ENCODE data around the gene SIX5.
A peak's percentile ranks its signal among the peaks of the same experiment; 100 is the strongest.

Gene SIX5

DNA sequence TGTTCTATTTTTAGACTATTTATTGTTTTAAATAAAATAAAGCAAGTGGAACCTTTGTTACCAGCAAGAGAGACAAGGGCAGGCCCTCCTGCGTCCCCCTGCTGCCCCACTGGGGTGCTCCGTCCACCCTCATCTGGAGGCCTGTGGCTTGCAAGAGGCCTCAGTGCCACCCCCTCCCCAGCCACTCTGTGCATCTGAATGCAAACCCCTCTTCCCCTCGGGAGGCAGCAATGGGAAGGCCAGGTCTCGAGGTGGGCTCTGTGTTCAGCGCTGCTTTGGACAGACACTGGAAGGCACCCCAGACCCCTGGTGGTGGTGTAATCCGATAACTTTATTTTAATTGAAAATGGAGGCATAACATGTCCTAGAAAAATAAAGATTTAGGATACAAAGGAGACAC, 4.6 kb downstream of the SIX5 start (continued):
- no peak for TF ChIP-seq ZNF777 (tag by site-specific recombination; IDR thresholded peaks at IDR 0.05; ENCODE audit: borderline replicate concordance)
- no peak for TF ChIP-seq ZNF473 (tag by site-specific recombination; IDR thresholded peaks at IDR 0.05)

GRCh38 chr19:45763691-45764294, 5.3 kb downstream of the SIX5 start:
- no peaks in the 10 kb centered on the region for H3K36me3 ChIP-seq (ENCODE audit: control insufficient read depth in 2 of 2, insufficient read depth in 1 of 2, low read length in 2 of 2)
- H3K27ac ChIP-seq (ENCODE audit: extremely low read depth, low read depth, low read length) = no peak overlapping the region
- POLR2A ChIA-PET = interaction anchor here (1.4 kb wide), 1 partner anchor 47 kb away, joined by 3 read pairs; no protein-coding TSS in a partner anchor
- H3K9me3 ChIP-seq (ENCODE audit: control insufficient read depth, insufficient read depth, low read depth, low read length) = no peaks in the 10 kb centered on the region
- CTCF ChIA-PET = interaction anchor here (1.0 to 1.7 kb wide), 2 partner anchors 71 to 87 kb away, joined by 3 to 5 read pairs; partner anchors contain the start of gene QPCTL
- H3K4me1 ChIP-seq (ENCODE audit: control insufficient read depth, insufficient read depth, low read length) = peaks cover 19% of the 10 kb centered on the region
- TF ChIP-seq ZNF600 (tag by site-specific recombination; IDR thresholded peaks at IDR 0.05) = 0 out of 2 replicates have a peak, but pooled peaks have one; percentile 28
- TF ChIP-seq, protein P1, sequence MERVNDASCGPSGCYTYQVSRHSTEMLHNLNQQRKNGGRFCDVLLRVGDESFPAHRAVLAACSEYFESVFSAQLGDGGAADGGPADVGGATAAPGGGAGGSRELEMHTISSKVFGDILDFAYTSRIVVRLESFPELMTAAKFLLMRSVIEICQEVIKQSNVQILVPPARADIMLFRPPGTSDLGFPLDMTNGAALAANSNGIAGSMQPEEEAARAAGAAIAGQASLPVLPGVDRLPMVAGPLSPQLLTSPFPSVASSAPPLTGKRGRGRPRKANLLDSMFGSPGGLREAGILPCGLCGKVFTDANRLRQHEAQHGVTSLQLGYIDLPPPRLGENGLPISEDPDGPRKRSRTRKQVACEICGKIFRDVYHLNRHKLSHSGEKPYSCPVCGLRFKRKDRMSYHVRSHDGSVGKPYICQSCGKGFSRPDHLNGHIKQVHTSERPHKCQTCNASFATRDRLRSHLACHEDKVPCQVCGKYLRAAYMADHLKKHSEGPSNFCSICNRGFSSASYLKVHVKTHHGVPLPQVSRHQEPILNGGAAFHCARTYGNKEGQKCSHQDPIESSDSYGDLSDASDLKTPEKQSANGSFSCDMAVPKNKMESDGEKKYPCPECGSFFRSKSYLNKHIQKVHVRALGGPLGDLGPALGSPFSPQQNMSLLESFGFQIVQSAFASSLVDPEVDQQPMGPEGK (tag by site-specific recombination; IDR thresholded peaks at IDR 0.05) = peak; percentile 51; the same call in 1 of the 2 replicates
- TF ChIP-seq, protein P2, sequence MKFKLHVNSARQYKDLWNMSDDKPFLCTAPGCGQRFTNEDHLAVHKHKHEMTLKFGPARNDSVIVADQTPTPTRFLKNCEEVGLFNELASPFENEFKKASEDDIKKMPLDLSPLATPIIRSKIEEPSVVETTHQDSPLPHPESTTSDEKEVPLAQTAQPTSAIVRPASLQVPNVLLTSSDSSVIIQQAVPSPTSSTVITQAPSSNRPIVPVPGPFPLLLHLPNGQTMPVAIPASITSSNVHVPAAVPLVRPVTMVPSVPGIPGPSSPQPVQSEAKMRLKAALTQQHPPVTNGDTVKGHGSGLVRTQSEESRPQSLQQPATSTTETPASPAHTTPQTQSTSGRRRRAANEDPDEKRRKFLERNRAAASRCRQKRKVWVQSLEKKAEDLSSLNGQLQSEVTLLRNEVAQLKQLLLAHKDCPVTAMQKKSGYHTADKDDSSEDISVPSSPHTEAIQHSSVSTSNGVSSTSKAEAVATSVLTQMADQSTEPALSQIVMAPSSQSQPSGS (tag by site-specific recombination; IDR thresholded peaks at IDR 0.05; ENCODE audit: low read depth) = no peak
- H3K4me3 ChIP-seq (ENCODE audit: low read depth, low read length) = no peak overlapping the region

GRCh38 chr19:45762870-45763631, 6.0 kb downstream of the SIX5 start:
- Histone ChIP-seq H3K9me3 (ENCODE audit: control insufficient read depth, insufficient read depth, low read depth, low read length) (no peaks in the 10 kb centered on the region), H3K27ac (ENCODE audit: extremely low read depth, low read depth, low read length) (no peak overlapping the region), H3K36me3 (ENCODE audit: control insufficient read depth in 2 of 2, insufficient read depth in 1 of 2, low read length in 2 of 2) (no peaks in the 10 kb centered on the region; a peak in 1 of 3 replicates), H3K4me1 (ENCODE audit: control insufficient read depth, insufficient read depth, low read length) (peaks cover 19% of the 10 kb centered on the region), H3K4me3 (ENCODE audit: low read depth, low read length) (no peak overlapping the region)
- TF ChIP-seq KLF17 (tag by site-specific recombination; IDR thresholded peaks at IDR 0.05) (no peak), KLF7 (tag by site-specific recombination; IDR thresholded peaks at IDR 0.05; ENCODE audit: borderline replicate concordance) (no peak), ZNF48 (tag by site-specific recombination; IDR thresholded peaks at IDR 0.05) (no peak)
- ChIA-PET POLR2A (interaction anchor here (0.5 to 1.4 kb wide), 3 partner anchors 36 to 71 kb away, joined by 3 to 6 read pairs (median 3); partner anchors contain the start of genes QPCTL and SNRPD2), CTCF (interaction anchor here (0.5 to 1.7 kb wide), 6 partner anchors 67 to 766 kb away, joined by 3 to 5 read pairs (median 3); partner anchors contain the start of gene QPCTL)

DNA sequence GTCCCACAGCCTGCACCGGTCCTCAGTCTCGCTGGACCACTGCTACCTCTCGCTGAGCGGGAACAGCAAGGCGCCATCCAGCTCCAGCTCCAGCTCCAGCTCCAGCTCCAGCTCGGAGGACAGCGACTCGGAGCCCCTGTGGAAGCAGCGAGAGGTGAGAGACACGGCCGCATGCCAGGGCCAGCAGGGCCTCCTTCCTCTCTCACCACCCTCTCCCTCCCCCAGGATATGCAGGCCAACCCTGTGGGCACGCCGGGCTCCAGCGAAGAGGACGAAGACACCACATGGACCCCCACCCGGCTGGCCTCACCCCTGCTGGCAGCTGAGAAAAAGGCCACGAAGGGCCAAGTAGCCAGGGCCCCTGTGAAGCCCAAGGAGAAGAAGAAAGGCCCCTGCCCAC, 7.3 kb downstream of the SIX5 start:
- no peaks in the 10 kb centered on the region for H3K9me3 ChIP-seq (ENCODE audit: control insufficient read depth, insufficient read depth, low read depth, low read length)
- H3K4me1 ChIP-seq (ENCODE audit: control insufficient read depth, insufficient read depth, low read length) = peaks cover 16% of the 10 kb centered on the region
- CTCF ChIA-PET = interaction anchor here (0.5 to 0.7 kb wide), 2 partner anchors 246 to 283 kb away, joined by 4 read pairs; no protein-coding TSS in a partner anchor
- H3K27ac ChIP-seq (ENCODE audit: extremely low read depth, low read depth, low read length) = no peak overlapping the region
- POLR2A ChIA-PET = interaction anchor here (1.3 kb wide), 2 partner anchors 31 to 70 kb away, joined by 3 to 4 read pairs; partner anchors contain the start of genes FBXO46, QPCTL and SNRPD2
- no peak overlapping the region for H3K4me3 ChIP-seq (ENCODE audit: low read depth, low read length)
- H3K36me3 ChIP-seq (ENCODE audit: control insufficient read depth in 2 of 2, insufficient read depth in 1 of 2, low read length in 2 of 2) = no peaks in the 10 kb centered on the region; a peak in 1 of 3 replicates
- peak; percentile 86 for TF ChIP-seq ZBTB6 (tag by site-specific recombination; IDR thresholded peaks at IDR 0.05)
- TF ChIP-seq, protein P3, sequence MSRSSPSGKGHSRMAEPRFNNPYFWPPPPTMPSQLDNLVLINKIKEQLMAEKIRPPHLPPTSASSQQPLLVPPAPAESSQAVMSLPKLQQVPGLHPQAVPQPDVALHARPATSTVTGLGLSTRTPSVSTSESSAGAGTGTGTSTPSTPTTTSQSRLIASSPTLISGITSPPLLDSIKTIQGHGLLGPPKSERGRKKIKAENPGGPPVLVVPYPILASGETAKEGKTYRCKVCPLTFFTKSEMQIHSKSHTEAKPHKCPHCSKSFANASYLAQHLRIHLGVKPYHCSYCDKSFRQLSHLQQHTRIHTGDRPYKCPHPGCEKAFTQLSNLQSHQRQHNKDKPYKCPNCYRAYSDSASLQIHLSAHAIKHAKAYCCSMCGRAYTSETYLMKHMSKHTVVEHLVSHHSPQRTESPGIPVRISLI (tag by site-specific recombination; IDR thresholded peaks at IDR 0.05) = no peak
